Stimulated activated CD8-positive, alpha-beta memory T cell treated with anti-CD3 and anti-CD28 coated beads, Interleukin-15, amount 100 ng/mL, for 4 hours (primary cell): ENCODE measurements around the gene CYREN.
A peak's percentile ranks its signal among the peaks of the same experiment; 100 is the strongest.
"Not testable (repeated sequence)": the region's sequence is repeated elsewhere in the genome, so short reads cannot be mapped to it uniquely, and the experiment has no call there.

Source experiments
- DNase-seq, 2 donors: peaks; one replicate each; pipeline ENCODE4 v3.0.0-alpha.2; 2020; ENCODE audit warnings: low read depth in 2 of 2

Gene CYREN

DNA sequence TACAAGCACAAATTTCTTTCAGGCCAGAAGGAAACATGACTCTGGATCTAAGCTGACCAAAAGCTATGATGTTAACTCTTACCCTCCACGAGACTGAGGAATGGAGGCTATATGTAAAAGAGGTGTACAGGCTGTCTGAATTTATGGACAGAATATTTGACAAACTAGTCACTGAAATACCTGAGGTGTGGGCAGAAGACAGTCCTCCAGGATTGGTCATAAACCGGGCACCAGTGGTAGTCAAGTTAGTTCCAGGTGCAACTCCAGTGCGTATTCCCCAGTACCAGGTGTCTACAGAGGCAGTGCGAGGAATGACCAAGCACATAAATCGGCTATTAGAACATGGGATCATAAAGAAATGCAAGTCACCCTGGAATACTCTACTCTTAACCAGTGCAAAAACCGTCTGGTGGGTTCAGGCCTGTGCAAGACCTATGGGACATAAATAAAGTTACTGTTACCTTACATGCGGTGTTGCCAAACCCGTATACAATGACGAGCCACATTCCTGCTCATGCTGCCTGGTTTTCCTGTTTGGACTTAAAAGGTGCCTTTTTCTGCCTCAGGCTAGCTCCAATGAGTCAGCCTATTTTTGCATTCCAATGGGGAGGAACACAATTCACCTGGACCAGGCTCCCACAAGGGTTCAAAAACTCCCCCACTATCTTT is 6.7 kb upstream of the CYREN start:
- DNase-seq = no peak

DNA sequence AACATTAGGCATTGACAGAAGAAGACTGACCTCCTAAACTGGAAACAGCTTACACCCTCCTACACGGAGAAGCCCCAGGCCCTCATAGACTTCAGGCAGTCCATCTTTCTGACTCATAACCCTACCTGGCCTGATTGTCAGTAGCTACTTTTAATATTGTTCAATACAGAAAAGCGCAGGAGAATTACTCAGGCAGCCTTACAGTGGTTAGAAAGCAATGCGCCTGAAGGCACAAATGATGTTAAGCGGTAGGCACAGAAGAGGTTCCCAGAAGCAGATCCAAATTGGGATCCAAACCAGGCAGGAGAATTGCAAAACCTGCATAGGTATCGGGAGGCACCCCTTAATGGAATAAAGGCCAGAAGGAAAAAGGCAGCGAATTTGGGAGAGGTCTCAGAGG is 5.4 kb upstream of the CYREN start:
- DNase-seq = no peak

DNA sequence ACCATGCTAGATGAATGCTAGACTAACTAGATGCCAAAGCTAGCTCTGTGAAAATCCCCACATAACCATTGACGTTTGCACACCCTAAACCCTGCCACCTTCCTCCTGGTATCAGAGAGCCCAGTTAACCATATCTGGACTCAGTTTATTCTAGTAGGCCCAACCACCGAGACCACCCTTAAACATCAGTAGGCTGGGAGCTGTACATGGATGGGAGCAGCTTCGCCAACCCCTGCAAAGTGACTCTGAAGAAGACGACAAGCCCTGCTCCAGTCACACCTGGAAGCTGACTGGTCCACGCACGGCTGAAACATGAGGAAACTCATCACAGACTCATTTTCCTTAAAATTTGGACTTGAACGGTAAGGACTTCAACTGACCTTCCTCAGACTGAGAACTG is 4.4 kb upstream of the CYREN start:
- DNase-seq = no peak

DNA sequence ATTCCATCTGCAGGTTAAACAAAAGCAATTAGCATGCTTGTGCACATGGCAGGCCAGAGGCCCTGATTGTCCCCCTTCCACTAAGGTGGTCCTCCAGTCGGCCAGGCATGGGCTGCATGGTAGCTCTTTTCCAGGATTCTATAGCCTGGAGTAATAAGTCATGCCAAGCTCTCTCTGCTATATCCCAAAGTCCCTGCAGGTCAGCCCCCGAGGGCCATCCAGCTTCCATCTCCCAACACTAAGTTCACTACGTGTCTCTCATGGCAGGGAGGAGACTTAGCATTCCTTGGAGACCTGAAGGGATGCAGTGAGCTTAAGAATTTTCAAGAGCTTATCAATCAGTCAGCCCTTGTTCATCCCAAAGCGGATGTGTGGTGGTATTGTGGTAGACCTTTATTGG is 3.4 kb upstream of the CYREN start:
- not testable (repeated sequence) for DNase-seq

DNA sequence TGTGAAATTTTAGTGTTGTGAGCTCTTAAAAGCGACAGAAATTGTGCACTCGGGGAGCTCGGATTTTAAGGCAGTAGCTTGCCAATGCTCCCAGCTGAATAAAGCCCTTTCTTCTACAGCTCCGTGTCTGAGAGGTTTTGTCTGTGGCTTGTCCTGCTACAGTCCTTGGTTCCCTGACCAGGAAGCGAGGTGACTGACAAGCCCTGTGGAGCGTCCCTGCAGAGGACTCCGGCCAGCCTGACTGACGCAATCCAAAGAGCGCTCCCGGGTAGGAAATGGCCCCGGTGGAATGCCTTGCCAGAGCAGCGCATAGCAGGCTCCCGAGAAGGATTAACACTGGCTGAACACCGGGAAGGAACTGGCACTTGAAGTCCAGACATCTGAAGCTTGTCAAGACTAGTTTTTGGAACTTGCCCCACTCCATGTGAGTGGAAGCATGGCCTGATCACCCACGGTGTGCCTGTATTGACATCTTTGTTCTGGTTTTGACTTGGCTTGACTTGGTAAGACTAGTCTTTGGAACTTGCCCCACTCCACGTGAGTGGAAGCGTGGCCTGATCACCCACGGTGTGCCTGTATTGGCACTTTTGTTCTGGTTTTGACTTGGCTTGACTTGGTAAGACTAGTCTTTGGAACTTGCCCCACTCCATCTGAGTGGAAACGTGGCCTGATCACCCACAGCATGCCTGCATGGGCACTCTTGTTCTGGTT is 1.2 kb upstream of the CYREN start:
- not testable (repeated sequence) for DNase-seq

DNA sequence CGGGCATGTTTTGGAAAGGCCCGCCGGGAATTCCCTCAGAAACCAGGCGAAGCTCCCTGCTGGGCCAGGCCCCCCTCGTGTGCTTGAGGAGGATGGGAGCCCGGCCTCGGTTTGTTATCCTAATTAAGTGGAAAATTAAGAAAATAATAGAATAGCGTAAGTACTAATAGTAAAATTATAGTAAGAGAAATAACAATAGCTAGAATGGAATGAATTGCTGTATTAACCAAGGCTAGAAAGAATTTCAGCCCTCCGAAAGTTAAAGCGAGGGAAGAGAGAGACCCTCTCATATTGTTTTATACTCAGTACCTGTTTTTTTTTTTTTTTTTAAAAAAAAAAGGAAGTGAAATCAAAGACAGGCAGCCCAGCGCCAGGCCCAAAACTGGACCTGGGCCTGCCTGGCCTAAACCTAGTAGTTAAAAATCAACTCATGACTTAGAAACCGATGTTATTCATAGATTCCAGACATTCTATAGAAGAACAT is 533 bp upstream of the CYREN start:
- not testable (repeated sequence) for DNase-seq

DNA sequence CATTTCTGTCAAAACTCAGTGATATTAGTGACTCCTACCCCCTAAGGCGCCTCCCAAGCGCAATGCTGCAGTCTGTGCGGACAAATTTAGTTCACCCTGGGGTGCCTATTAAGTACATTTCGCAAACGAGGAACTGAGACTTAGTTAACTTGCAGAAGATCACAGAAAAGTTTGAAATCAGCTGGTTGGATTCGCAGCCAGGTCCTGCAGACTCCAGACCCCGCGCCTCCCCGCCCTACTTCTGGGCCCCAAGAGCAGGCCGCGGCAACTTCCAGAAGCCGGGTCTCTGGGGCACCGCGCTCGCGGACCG is 588 bp downstream of the CYREN start:
- DNase-seq = no peak

DNA sequence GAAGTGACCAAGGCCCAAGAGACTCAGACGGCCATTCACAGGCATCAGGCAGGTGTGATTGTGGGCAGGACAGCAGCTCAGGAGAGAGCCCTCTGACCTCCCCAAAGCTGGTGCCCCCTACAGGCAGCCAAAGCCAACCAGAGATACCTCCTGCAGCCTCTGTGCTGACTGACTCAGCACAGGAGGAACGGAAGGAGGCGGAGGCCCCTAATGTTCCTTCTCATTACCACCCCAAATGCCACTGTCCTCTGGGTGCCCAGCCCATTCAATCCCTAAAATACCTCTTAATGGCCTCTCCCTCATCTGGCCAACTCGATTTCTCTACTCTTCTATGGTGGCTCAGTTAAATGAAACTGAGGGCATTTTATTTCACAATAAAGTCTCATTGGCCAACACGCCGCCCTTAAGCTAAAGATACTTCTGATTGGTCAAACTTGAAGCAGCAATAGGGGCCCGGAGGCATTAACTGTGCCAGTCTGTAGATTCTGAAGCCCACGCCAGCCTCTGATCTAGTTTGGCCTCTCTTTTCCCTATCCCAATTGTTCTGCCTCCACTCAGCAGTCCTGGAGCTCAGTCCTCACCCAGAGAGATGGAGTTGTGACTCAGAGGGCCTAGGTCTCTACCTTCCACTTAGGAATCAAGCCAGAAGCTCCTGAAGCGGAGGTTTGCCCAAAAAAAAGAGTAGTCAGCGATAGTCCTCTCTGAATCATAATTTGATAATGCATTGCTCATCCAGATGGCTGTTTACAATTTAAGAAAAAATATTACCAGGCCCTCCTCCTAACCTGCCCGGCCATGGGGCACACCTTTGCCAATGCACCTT is 1.2 kb downstream of the CYREN start:
- peak in 1 of 2 donors; percentile 37 for DNase-seq

DNA sequence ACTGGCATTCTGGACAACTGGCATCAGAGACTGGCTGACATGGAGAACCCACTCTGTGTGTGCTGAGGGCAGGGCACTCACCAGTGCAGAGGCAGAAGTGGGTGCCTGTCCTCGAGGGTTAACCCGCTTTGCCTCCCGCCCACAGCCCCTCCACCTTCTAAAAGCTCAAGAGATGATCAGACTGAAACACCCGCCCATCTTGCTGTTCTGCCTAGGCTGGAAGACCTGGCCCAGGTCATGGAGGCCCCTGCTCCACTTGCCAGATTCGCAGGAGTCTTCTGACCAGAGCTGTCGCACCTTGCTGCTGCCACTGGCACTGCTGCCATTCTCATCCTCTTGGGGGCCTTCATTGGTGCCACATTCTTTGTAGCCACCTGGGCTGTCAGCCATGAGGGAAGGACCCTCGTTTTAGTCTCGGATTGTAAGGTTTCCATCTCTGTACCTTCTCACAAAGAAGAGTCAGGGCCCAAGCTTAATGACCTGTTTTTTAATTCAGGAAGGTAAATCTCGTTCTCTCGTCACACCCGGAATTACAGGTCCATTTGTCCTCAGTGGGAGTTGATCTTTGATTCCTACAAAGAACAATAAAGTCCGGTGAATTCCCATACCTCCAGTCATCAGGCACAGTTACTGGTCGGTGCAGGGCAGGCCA is 1.9 kb downstream of the CYREN start:
- DNase-seq = no peak

DNA sequence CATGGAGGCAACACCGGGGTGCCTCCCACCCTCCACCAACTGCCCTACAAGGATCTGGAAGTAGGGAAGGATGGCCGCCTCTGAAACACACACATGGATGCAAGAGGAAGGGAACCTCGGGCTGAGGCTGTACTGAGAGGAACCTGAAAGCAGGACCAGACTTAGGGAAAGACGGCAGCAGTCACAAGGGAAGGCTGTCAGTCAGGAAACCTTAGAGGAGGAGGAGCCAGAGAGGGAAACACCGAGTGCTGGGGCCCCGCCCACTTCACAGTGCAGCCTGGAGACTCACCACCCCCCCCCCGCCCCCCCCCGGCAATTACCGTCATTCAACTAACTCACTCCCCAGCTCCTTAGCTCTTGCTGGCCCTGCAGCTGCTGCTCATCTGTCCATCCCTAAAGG is 2.5 kb downstream of the CYREN start:
- no peak for DNase-seq

DNA sequence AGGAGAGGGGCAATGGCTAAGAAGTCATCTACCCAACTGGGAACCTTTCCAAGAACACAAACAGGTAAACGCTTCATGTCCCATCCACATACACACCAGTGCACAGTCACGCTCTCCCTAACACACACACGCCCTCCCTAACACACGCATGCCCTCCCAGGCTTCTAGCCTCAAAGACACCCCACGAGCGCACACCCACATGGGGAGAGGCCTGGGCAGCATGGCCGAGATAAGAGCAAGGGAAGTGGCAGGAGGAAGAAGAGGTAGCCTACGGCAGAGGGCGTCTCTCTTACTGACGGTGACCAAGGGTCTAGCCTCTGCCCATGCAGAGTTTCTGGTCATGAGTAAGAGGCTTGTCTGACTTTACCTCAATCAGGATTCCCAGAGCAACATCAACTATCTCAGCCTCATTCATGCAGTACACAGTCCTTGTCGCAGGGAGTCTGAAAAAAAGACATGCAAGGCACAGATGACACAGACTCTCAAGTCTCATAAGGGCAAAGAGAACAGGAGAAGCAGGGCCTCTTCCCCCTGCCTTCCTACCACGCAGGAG is 3.1 kb downstream of the CYREN start:
- DNase-seq = no peak

DNA sequence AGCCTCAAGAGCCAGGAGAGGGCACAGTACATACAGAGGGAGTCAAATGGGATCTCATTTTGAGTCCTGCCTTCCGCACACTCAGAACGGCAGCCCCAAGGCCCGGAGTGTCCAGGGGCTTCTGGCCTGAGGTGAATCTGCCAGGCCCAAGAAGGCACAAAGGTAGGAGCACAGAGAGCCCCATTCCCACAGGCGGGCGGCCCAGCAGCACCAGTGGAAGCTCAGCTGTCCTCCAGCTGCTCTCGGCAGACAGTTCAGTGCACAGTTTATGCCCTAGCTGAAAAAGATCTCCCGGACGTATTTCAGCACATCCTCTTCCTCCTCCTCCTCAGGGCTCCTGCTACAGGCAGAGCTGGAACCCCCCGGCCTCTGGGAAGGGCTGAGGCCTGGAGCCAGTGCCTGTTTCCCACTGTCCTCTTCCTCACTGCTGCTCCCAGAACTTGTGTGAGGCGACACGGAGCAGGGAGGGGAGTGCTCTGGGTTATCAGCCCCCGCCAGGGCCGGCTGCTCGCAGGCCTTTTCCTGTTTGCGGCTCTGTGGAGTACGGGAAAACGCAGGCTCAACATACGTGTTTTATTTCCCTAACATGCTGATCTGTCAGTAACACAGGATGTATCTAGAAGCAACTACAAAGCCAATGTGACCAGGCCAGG is 4.0 kb downstream of the CYREN start:
- no peak for DNase-seq

DNA sequence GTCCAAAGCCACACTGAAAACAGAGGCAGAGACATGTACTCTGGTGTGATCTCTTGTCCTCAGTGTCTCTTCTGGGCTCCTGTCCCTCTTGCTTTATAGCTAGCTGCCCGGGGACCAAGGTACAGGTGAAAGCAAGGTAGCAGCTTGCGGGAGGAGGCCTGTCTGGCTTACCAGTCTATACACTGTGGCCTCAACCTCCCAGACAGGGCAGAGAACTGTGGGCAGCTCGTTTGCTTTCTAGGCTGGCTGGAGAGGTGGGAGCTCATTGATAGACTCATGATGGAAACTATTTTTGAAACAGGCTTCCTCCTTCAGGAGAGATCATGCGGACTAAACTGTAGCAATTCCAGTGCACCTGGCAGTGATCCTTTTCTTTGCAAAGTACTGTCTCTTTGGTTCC is 4.6 kb downstream of the CYREN start:
- no peak for DNase-seq

DNA sequence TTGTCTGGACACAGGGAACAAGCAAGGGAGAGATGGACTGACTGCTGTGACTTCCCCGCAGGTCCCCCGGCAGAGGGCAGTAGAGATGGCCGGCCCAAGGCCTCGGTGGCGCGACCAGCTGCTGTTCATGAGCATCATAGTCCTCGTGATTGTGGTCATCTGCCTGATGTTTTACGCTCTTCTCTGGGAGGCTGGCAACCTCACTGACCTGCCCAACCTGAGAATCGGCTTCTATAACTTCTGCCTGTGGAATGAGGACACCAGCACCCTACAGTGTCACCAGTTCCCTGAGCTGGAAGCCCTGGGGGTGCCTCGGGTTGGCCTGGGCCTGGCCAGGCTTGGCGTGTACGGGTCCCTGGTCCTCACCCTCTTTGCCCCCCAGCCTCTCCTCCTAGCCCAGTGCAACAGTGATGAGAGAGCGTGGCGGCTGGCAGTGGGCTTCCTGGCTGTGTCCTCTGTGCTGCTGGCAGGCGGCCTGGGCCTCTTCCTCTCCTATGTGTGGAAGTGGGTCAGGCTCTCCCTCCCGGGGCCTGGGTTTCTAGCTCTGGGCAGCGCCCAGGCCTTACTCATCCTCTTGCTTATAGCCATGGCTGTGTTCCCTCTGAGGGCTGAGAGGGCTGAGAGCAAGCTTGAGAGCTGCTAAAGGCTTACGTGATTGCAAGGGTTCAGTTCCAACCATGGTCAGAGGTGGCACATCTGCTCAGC is 6.0 kb downstream of the CYREN start:
- no peak for DNase-seq

DNA sequence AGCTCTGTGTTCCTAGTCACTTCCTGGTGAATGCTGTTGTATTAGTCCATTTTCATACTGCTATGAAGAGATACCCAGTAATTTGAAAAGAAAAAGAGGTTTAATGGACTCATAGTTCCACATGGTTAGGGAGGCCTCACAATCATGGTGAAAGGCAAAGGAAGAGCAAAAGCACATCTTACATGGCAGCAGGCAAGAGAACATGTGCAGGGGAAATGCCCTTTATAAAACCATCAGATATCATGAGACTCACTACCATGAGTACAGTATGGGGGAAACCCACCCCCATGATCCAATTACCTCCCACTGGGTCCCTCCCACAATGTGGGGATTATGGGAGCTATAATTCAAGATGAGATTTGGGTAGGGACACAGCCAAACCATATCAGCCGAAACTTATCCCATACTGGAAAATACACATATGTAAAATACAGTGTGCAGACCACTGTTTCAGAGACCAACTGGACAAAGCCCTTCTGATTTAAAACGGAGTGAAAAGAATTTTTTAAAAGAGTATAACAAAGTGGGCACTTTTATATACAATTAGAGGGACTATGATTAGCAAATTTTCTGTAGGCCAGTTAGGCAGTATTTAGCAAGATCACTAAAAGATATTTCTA is 8.0 kb downstream of the CYREN start:
- no peak for DNase-seq

DNA sequence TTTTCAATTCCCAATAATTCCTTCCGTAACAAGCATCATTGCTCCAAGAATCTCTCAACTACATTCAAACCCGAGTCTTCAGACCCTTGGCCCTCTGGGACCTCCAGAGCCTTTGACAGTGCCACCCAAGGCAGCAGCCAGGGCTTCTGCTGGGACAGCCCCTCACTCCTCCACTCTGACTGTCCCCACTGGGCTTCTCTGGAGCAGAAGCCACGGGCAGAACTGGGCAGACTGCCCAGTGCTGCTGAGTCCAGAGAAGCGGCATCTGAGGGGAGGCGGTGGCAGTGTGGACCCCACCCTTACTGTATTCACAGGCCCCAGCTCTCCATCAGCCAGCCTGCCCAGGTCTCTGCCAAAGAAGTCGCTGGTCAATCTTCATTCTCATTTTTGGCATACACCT is 8.8 kb downstream of the CYREN start:
- DNase-seq = no peak

DNA sequence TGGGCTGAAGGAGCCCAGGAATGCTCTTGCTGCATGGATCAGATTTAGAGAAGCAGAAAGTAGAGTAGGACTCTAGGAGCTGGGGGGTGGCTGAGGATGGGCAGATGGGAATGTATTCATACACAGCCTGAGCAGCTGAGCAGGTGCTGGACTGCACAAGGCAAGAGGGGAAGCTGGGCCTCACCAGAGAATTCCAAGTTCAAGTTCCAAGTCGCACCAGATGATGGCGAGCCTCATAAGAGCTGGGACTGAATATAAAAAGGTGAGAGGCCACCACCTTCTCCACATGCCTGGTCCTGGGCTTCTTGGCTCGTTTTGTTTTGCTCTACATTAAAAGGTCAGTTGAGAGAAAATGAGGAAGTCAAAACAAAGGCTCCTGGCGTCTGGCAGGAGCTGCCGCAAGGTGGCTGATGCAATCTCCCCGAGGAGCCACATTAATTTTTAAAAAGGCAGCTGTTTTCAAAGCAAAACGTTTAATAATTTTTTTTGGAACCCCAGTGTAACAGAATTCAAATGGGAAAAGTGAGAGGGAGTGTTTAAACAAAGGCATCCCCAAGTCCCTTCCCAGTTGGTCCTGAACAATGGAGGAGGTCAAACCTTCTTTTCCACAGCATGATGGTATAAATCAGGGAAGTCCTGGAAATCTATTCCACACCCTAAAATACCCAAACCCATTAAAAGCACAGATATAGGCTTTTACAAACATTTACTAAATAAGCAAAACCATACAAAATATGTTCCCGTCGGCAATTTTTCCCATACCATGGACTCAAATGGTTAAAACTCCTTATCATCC is 9.5 kb downstream of the CYREN start:
- no peak for DNase-seq

DNA sequence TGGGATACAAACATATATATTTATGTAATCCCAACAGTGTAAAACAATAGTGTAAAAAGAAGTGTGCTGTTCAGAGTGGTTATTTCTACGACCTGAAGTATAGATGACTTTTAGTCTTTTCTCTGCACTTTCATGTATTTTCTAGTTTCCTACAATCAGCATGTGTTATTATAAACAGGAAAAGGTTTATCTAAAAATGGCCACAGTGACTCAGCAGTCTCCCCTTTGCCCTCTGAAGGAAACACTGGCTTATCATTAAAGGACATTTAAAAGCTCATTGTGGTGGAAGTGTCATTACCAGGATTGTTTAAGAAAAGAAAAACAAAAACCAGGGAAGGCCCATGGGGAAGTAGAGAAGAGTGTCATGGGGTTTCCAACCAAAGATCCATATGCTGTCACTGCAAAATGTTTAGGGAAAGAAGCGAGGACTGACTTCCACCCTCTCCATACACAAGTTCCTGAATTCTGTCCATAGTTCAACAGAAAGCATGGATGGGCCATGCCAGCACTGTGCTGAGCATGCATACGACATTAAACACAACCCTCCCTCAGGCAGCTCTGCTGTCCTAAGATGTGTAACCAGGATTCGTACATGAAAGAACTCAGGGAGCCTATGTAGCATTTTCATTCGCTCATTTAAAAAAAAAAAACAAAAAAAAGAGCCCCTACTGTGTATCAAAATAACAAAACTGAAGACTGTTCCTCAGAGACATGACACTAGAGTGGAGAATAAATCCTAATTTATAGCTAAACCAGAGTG is 10.2 kb downstream of the CYREN start:
- DNase-seq = no peak
